HPDE6-E6E7 (cell line): ENCODE data around the gene STRIT1.
"Not testable (repeated sequence)": the region's sequence is repeated elsewhere in the genome, so short reads cannot be mapped to it uniquely, and the experiment has no call there.

Source experiments
- DNase-seq: peaks from one replicate; pipeline ENCODE4 v3.0.0; 2011; ENCODE audit warnings: missing footprints; ENCODE audit errors: extremely low spot score

Gene STRIT1

GRCh38 chr3:155270485-155271342, 22.8 kb downstream of the STRIT1 start:
- DNase-seq, result no peak

GRCh38 chr3:155270063-155270462, 23.4 kb downstream of the STRIT1 start:
- peak; percentile 33 for DNase-seq

DNA sequence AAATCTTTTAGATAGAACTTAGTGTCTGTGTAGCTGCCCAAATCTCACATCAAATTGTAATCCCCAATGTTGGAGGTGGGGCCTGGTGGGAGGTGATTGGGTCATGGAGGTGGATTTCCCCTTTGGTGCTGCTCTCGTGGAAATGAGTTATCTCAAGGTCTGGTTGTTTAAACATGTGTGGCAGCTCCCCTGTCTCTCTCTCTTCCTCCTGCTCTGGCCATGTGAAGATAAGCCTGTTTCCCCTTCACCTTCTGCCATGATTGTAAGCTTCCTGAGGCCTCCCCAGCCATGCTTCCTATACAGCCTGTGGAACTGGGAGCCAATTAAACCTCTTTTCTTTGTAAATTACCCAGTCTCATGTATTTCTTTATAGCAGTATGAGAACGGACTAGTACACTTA, 30.6 kb downstream of the STRIT1 start:
- not testable (repeated sequence) for DNase-seq

- DNase-seq, result no peak
Measured at GRCh38 chr3:155262295-155262694, 31.2 kb downstream of the STRIT1 start.

DNA sequence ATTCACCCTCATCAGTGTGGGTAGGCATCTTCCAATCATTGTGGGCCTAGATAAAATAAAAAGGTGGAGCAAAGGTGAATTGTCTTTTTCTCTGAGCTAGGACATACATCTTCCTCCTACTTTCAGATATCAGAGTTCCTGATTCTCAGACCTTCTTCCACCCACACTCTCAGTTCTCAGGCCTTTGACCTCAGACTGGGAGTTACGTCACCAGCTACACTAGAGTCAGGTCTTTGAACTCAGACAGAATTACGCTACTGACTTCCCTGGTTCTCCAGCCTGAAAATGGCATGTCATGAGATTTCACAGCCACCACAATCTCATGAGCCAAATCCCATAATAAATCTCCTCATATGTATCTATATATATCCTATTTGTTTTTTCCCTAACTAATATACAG, 39.0 kb downstream of the STRIT1 start:
- DNase-seq, result no peak

DNA sequence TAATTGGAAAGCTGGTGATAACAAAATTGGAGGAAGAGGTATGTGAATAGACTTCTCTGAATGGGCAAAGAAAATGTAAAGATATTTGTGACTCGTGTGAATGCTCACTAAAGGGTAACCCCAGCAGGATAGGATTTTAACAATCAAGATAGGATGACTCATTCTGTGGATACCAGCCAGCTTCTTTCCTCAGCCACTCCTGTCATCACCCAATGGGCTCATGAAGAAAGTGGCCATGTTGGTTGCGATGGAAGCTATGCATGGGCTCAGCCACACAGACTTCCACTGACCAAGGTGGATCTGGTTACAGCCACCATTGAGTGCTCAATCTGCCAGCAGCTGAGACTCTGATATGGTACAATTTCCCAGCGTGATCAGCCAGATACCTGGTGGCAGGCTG, 40.9 kb downstream of the STRIT1 start:
- no peak for DNase-seq

GRCh38 chr3:155252021-155252420, 41.5 kb downstream of the STRIT1 start:
- DNase-seq, result no peak

GRCh38 chr3:155248531-155249187, 44.8 kb downstream of the STRIT1 start:
- no peak for DNase-seq

GRCh38 chr3:155244699-155245098, 48.8 kb downstream of the STRIT1 start:
- DNase-seq, result no peak

GRCh38 chr3:155244216-155244615, 49.3 kb downstream of the STRIT1 start:
- DNase-seq, result no peak

DNA sequence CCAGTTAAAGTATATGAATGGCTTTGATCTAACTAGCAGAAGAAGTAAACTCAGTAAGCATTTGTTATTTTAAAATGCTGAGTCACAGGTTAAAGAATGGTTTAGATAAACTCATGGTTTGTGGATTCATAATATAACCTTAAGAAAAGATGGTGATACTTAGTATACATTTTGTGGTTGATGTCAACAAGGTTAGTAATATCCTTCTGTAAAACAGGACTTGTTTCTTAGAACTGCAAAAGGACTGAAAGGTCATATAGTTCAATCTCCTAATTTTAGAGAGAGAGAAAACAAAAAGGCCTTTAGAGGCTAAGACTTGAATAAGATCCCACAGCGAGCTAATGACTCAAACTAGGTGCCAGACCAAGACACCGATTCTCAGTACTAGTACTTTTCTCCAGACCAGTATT, 50.0 kb downstream of the STRIT1 start:
- DNase-seq, result no peak

GRCh38 chr3:155242342-155242741, 51.1 kb downstream of the STRIT1 start:
- DNase-seq, result no peak

GRCh38 chr3:155241579-155241978, 51.9 kb downstream of the STRIT1 start:
- DNase-seq, result no peak
